Measurements from ENCODE around the gene RPTOR.

Gene RPTOR

GRCh38 chr17:80953471-80954315 lies 409.1 kb downstream of the RPTOR start:
- ATAC-seq: no peak
- no peak for TF ChIP-seq PATZ1 (CRISPR knock-in tag; IDR thresholded peaks at IDR 0.05; ENCODE audit: borderline replicate concordance)
- TF ChIP-seq CSRNP3 (CRISPR knock-in tag; IDR thresholded peaks at IDR 0.05): no peak
- TF ChIP-seq BACH2 (CRISPR knock-in tag; IDR thresholded peaks at IDR 0.05; ENCODE audit: borderline replicate concordance): no peak
- TF ChIP-seq ISL1 (CRISPR knock-in tag; IDR thresholded peaks at IDR 0.05): no peak
- TF ChIP-seq ZFP3 (CRISPR knock-in tag; IDR thresholded peaks at IDR 0.05): no peak
- TF ChIP-seq ZNF70 (CRISPR knock-in tag; IDR thresholded peaks at IDR 0.05): no peak
- TF ChIP-seq PPARA (CRISPR knock-in tag; IDR thresholded peaks at IDR 0.05; ENCODE audit: borderline replicate concordance): no peak

- TF ChIP-seq ZNF8 (CRISPR knock-in tag; IDR thresholded peaks at IDR 0.05) (no peak), ZNF70 (CRISPR knock-in tag; IDR thresholded peaks at IDR 0.05) (no peak)
- ATAC-seq: no peak
Measured at GRCh38 chr17:80955078-80955477, 410.4 kb downstream of the RPTOR start.

- TF ChIP-seq BACH2 (CRISPR knock-in tag; IDR thresholded peaks at IDR 0.05; ENCODE audit: borderline replicate concordance): no peak
- no peak for TF ChIP-seq ZNF565 (CRISPR knock-in tag; conservative IDR thresholded peaks at IDR 0.05; ENCODE audit: low read depth)
- no peak for TF ChIP-seq TOX (CRISPR knock-in tag; IDR thresholded peaks at IDR 0.05; ENCODE audit: borderline replicate concordance)
- TF ChIP-seq CSDC2 (CRISPR knock-in tag; IDR thresholded peaks at IDR 0.05): no peak
- TF ChIP-seq RARB (CRISPR knock-in tag; IDR thresholded peaks at IDR 0.05): no peak
- TF ChIP-seq ZFP30 (CRISPR knock-in tag; IDR thresholded peaks at IDR 0.05): no peak
- TF ChIP-seq ZFP3 (CRISPR knock-in tag; IDR thresholded peaks at IDR 0.05): no peak
- TF ChIP-seq CREB5 (CRISPR knock-in tag; IDR thresholded peaks at IDR 0.05; ENCODE audit: low read depth): no peak
- TF ChIP-seq TSHZ2 (CRISPR knock-in tag; IDR thresholded peaks at IDR 0.05): no peak
- no peak for TF ChIP-seq PPARA (CRISPR knock-in tag; IDR thresholded peaks at IDR 0.05; ENCODE audit: borderline replicate concordance)
- no peak for TF ChIP-seq ZC3H10 (CRISPR knock-in tag; IDR thresholded peaks at IDR 0.05)
- no peak for TF ChIP-seq ISL1 (CRISPR knock-in tag; IDR thresholded peaks at IDR 0.05)
- no peak for TF ChIP-seq OSR1 (CRISPR knock-in tag; IDR thresholded peaks at IDR 0.05)
- TF ChIP-seq TCF4 (CRISPR knock-in tag; IDR thresholded peaks at IDR 0.05; ENCODE audit: borderline replicate concordance): no peak
- no peak for TF ChIP-seq POU6F1 (CRISPR knock-in tag; IDR thresholded peaks at IDR 0.05; ENCODE audit: borderline replicate concordance, low read depth)
- TF ChIP-seq CSRNP3 (CRISPR knock-in tag; IDR thresholded peaks at IDR 0.05): no peak
- TF ChIP-seq SNAI2 (CRISPR knock-in tag; IDR thresholded peaks at IDR 0.05): no peak
- no peak for TF ChIP-seq ZNF70 (CRISPR knock-in tag; IDR thresholded peaks at IDR 0.05)
- no peak for TF ChIP-seq ARNTL (CRISPR knock-in tag; IDR thresholded peaks at IDR 0.05; ENCODE audit: borderline replicate concordance, low read depth)
- no peak for ATAC-seq
Measured at GRCh38 chr17:80955671-80956280, 411.1 kb downstream of the RPTOR start.

Measured in SK-N-SH treated with all-trans-retinoic acid at 6 μM for 48 hours (cell line).